HFF-Myc (cell line): ENCODE data around the gene KHDC1.
"Not testable (repeated sequence)": the region's sequence is repeated elsewhere in the genome, so short reads cannot be mapped to it uniquely, and the experiment has no call there.

Experiments
- DNase-seq: peaks from one replicate; pipeline ENCODE4 v3.0.0-alpha.2; 2011; ENCODE audit warnings: low read depth; ENCODE audit errors: extremely low read depth
- H3K4me3 ChIP-seq: replicated peaks from 2 replicates; pipeline ENCODE4 v1.5.1; 2011; ENCODE audit warnings: low read depth, mild to moderate bottlenecking, control low read depth, low read length
- CTCF ChIP-seq: IDR thresholded peaks from 2 replicates; pipeline ENCODE4 v1.5.1; 2012; ENCODE audit warnings: mild to moderate bottlenecking, low read depth, low read length, control low read depth; ENCODE audit errors: missing control alignments

KHDC1 gene

GRCh38 chr6:73262671-73263569, at the start of gene KHDC1:
Gene KHDC1, minus strand, starts transcription at chr6:73263196. Its CDS starts 20,679 bp downstream, at chr6:73242517.
- peak within 1 kb of the TSS; percentile 63 for H3K4me3 ChIP-seq
- TF ChIP-seq CTCF = no peak
- peak; percentile 5 for DNase-seq

GRCh38 chr6:73310503-73310845, 47.5 kb upstream of the KHDC1 start:
- not testable (repeated sequence) for DNase-seq
- H3K4me3 ChIP-seq = peak overlapping the region; percentile 55

GRCh38 chr6:73309785-73310502, 46.9 kb upstream of the KHDC1 start:
- DNase-seq = no peak
- peak overlapping the region; percentile 55 for H3K4me3 ChIP-seq
- peak; percentile 62 for TF ChIP-seq CTCF

GRCh38 chr6:73309535-73309784, 46.5 kb upstream of the KHDC1 start:
- no peak for TF ChIP-seq CTCF
- peak overlapping the region; percentile 55 for H3K4me3 ChIP-seq
- no peak for DNase-seq

- no peak for DNase-seq
- H3K4me3 ChIP-seq = peak overlapping the region; percentile 55
- peak; percentile 30 for TF ChIP-seq CTCF
Measured at GRCh38 chr6:73308712-73309534, 45.9 kb upstream of the KHDC1 start.

- not testable (repeated sequence) for H3K4me3 ChIP-seq, DNase-seq
Measured at GRCh38 chr6:73303773-73304172, 40.8 kb upstream of the KHDC1 start.

GRCh38 chr6:73302339-73302738, 39.3 kb upstream of the KHDC1 start:
- TF ChIP-seq CTCF = no peak
- no peak for DNase-seq
- no peak overlapping the region for H3K4me3 ChIP-seq
